ENCODE data around the gene ZNF646.

GRCh38 chr16:31130336-31130891, 56.2 kb downstream of the ZNF646 start:
- TF ChIP-seq, protein P1, sequence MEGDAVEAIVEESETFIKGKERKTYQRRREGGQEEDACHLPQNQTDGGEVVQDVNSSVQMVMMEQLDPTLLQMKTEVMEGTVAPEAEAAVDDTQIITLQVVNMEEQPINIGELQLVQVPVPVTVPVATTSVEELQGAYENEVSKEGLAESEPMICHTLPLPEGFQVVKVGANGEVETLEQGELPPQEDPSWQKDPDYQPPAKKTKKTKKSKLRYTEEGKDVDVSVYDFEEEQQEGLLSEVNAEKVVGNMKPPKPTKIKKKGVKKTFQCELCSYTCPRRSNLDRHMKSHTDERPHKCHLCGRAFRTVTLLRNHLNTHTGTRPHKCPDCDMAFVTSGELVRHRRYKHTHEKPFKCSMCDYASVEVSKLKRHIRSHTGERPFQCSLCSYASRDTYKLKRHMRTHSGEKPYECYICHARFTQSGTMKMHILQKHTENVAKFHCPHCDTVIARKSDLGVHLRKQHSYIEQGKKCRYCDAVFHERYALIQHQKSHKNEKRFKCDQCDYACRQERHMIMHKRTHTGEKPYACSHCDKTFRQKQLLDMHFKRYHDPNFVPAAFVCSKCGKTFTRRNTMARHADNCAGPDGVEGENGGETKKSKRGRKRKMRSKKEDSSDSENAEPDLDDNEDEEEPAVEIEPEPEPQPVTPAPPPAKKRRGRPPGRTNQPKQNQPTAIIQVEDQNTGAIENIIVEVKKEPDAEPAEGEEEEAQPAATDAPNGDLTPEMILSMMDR (IDR thresholded peaks at IDR 0.05): no peak
- TF ChIP-seq POLR2AphosphoS5 (IDR thresholded peaks at IDR 0.05) (no peak), POLR2A (IDR thresholded peaks at IDR 0.05) (no peak)

All from prostate gland (tissue), 2 donors.